Right ventricle myocardium inferior (tissue), 1 donor: ENCODE data around the gene EMX1. TPM values are rescaled to one million over a fixed set of nuclear protein-coding genes. Genes with fewer than 3 reads are reported as not detected.

Experiments
- ATAC-seq: fragments of 200-7000 bp; cut with Tn5 transposase; one replicate; pipeline ENCODE4 v1.9.1; 2020; ENCODE audit warnings: mild to moderate bottlenecking, moderate library complexity
- DNase-seq: peaks from one replicate; pipeline ENCODE4 v3.0.0; 2021; ENCODE audit errors: missing footprints
- intact Hi-C: fragments of 100-400 bp; cut with DNase I; formaldehyde crosslinking; loops from one replicate; pipeline ENCODE4 v1.11.0; 2022
- total RNA-seq: library from RNA; stranded (reverse); fragmentation: NEBNext Ultra II Directional; extraction: Animal tissue kit (Norgen Biotek cat#: 25700); gene quantifications from one replicate; pipeline ENCODE4 v1.2.1, GENCODE V29; 2021
- donor health status: DM: no; HTN: yes; CAD: no; lungs with severe emphysema.

EMX1 gene
- total RNA-seq, 1 donor from 2014 or later: not detected

GRCh38 chr2:72952110-72952823 is 34.9 kb downstream of the EMX1 start:
- intact Hi-C loops: no loop called here
- ATAC-seq (no peak), DNase-seq (no peak)

GRCh38 chr2:72952961-72953360 is 35.6 kb downstream of the EMX1 start:
- intact Hi-C loops: no loop called here
- ATAC-seq (no peak), DNase-seq (peak; percentile 63)

DNA sequence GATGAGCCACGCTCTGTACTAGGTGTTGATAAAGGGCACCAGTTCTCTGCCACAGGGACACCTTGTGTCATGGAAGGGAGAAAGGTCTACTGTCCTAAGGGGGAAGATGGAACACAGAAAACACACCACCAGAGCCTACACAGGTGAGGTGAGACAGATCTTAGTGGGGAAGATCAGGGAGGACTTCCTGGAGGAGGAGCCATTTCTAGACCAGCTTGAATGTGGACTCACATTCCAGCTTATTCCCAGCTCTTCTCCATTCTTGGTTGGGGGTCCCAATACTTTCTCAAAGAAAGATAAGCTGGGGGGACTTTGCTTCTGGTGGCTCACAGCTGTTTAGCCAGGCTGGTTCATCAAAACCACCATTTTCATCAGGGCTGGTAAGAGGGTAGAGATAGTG is 36.2 kb downstream of the EMX1 start:
- ATAC-seq (no peak), DNase-seq (peak; percentile 4)
- intact Hi-C loops: no loop called here

DNA sequence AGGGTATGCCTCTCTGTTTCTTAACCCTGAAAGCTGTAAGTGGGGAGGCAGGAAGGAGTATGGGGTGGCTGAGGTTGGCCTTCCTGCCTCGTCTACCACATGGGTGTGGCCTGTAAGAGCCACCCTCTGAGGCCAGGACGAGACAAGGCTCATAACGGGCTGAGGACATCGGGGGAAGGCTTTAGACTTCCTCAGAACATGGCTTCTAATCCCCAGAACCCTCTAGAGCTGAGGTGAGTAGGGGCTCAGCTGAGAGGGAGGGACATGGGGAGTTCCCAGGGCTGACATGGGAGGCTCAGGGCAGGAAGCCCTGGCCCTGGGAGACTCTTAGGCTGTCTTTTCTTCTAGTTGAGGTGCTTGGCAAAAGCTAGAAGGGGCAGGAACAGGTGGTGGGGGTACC is 36.7 kb downstream of the EMX1 start:
- DNase-seq (peak; percentile 35), ATAC-seq (no peak)
- intact Hi-C loops: no loop called here

DNA sequence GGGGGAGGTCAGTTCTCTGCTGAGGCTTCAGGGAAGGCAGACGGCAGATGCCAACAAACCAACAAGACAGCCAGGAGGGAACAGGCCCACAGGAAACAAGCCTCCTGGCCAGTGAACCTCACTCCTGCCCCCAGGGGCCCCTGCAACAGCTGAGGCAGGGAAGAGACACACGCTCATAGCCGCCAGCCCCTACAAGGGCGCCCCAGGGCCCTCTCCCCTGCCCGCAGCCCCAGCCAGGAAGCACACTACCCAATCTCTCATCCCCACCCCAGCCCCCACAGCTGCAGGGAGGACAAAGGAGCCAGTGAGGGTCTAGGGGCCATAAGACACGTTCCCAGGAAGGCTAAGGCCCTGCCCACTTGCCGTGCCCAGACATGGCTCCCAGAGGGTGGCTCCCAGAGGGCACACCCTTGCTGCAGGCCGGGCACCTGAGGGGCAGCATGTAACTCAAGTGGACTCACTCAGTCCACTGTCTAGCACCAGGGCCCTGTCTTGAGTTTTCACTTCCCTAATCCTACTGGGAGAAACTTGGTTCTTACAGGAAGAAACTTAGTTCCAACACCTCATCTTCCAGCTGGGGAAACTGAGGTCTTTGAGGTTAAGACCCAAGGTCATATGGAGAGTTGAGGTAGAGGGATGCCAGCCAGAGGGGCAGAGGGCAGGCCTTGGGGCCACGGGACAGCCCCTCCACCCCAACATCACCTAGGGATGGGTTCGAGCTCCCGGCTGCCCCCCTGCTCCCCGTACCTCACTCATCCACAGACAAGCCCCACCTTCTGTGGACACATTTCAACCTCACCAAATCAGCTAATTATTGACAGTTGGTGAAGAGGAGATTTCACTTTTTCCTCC is 37.3 kb downstream of the EMX1 start:
- ATAC-seq (no peak), DNase-seq (peak; percentile 67)
- intact Hi-C loops: no loop called here

DNA sequence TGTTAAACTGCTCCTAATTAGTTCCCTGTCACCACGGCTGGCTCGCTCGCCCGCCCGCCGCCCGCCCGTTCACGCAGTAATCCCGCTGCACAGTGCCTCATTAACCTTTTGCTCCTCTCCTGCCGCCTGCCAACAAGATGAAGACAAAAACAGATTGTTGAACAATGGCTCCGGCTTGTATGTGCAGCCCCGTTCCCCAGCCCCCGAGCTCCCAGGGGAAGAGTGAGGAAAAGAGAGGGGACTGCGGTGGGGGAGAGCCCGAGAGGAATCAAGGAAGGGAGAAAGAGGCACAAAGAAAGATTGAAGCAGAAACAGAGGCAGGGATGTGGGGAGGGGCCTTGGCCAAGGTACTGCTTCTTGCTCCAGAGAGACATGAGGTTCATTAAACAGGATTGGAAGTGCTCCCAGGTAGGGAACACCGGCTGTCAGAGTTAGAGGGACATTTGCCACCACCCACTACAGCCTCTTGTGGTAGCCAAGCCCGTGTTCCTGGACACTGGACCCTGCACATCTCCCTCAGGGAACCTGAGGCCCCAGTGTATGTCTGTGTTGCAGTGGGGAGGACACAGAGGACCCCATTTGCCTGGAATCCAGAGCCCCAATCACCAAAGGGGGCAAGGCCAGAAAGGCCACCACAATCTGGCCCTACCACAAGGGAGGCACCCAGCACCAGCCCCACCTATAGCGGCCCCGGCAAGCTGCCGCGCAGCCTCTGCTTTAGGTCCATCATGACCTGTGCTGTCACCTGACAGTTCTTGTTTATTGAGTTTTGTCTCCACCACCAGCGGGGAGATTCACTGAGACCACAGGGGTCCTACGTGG is 38.1 kb downstream of the EMX1 start:
- DNase-seq: peak; percentile 47
- intact Hi-C loops: no loop called here
- ATAC-seq: no peak

DNA sequence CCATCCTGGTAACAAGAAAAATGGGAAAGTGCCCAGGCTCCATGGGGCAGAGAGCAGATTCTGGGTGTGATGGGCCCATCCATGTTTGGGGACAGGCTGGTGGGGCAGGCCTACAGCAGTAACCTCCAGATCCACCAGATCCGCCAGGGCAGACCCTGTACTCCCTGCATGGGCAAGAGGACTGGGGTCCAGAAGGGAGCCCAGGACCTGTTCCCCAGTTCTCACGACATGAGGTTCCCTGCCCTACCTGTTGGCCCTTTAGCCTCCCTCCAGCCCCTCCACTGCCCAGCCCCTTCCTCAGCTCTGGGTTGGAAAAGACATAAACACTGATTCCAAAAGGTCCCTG is 38.7 kb downstream of the EMX1 start:
- intact Hi-C loops: no loop called here
- peak; percentile 13 for DNase-seq
- ATAC-seq: no peak

- ATAC-seq: peak; percentile 21
- intact Hi-C loops: no loop called here
Observed at GRCh38 chr2:72956936-72957335, 39.6 kb downstream of the EMX1 start.

GRCh38 chr2:72958542-72959385 is 41.4 kb downstream of the EMX1 start:
- DNase-seq (peak; percentile 40), ATAC-seq (no peak)
- intact Hi-C loops: no loop called here

More at GRCh38 chr2:72956936-72957335, 39.6 kb downstream of the EMX1 start:
- peak; percentile 3 for DNase-seq

- intact Hi-C loops: no loop called here
- ATAC-seq (no peak), DNase-seq (no peak)
Observed at GRCh38 chr2:72959554-72959953, 42.2 kb downstream of the EMX1 start.

GRCh38 chr2:72959995-72960981 is 43.0 kb downstream of the EMX1 start:
- intact Hi-C loops: no loop called here
- DNase-seq (peak; percentile 30), ATAC-seq (no peak)

- DNase-seq: peak; percentile 27
- intact Hi-C loops: no loop called here
- ATAC-seq: no peak
Observed at GRCh38 chr2:72961036-72961720, 43.9 kb downstream of the EMX1 start.

- intact Hi-C loops: no loop called here
- ATAC-seq (no peak), DNase-seq (peak; percentile 30)
Observed at GRCh38 chr2:72961853-72962468, 44.6 kb downstream of the EMX1 start.

DNA sequence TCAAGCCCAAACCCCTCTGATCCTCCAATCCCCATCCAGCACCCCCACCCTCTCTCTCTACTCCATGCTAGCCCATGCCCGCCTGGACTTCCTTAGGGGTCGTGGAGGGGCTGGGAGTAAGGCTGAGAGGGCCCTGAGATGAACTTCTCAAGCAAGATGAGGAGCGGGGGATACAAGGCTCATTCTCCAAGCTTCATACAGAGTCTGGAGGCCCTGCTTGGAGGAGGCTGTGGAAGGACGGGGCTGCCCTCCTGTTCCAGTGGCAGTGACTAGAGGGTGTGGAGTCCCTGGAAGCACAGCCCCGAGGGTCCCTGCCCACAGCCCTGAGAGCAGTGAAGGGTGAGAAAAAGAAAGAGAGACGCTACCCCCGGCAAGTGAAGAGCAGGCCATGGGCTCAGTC is 45.6 kb downstream of the EMX1 start:
- DNase-seq (peak; percentile 40), ATAC-seq (no peak)
- intact Hi-C loops: no loop called here

- peak; percentile 11 for DNase-seq
- ATAC-seq: no peak
- intact Hi-C loops: no loop called here
Observed at GRCh38 chr2:72963423-72964145, 46.3 kb downstream of the EMX1 start.

GRCh38 chr2:72964146-72964525 is 46.8 kb downstream of the EMX1 start:
- ATAC-seq: no peak
- DNase-seq: peak; percentile 8
- intact Hi-C loops: no loop called here
